HepG2 (cell line): ENCODE measurements around the gene CKLF. TPM values are rescaled to one million over a fixed set of nuclear protein-coding genes. Genes with fewer than 3 reads are reported as not detected.

Experiments
- ATAC-seq: fragments of 200-7000 bp; cut with Tn5 transposase; 3 replicates; pipeline ENCODE4 v1.9.1; 2020; ENCODE audit warnings: mild to moderate bottlenecking, moderate library complexity
- BruUV-seq: library from RNA; stranded (reverse); fragments of 400-500 nt; replicated peaks from 2 replicates; lab custom pipeline; 2021; lab: Mats Ljungman, UMichigan
- CTCF ChIA-PET: fragments of 300-600 bp; formaldehyde crosslinking; extraction: SDS; loops from one replicate; lab custom pipeline; 2021; ENCODE audit warnings: low total read pairs, inconsistent platforms, low intra/inter-chr PET ratio; lab: Yijun Ruan, JAX
- POLR2A ChIA-PET: fragments of 350-600 bp; sonication (Branson Sonifier 250); formaldehyde crosslinking; loops from one replicate; lab custom pipeline; 2020; ENCODE audit warnings: antibody characterized with exemption, inconsistent platforms; lab: Yijun Ruan, JAX
- DNase-seq: peaks from one replicate; pipeline ENCODE4 v3.0.0-alpha.2; 2015; ENCODE audit warnings: low spot score
- FAIRE-seq: peaks from 3 replicates; lab custom pipeline; 2011; peaks lifted over from hg19 to GRCh38; lab: Jason Lieb, UNC
- H2AFZ ChIP-seq: one replicate; pipeline ENCODE4 v1.6.1; 2011; ENCODE audit warnings: low read length, inconsistent platforms
- H3K27ac ChIP-seq: fragments of 300-600 bp; 3 replicates; pipeline ENCODE4 v1.8.0; 2011; ENCODE audit warnings: mixed run types, mild to moderate bottlenecking, mixed read lengths, low read length, inconsistent platforms; ENCODE audit not compliant: insufficient read depth; ENCODE audit errors: extremely low read length
- H3K27me3 ChIP-seq, 2 experiments: fragments of 200-600 bp in 1 of 2; 2 replicates in 1 of 2; 3 replicates in 1 of 2; pipeline versions ENCODE4 v1.6.0 to v1.8.0; 2011; ENCODE audit warnings: low read length in 2 of 2, mild to moderate bottlenecking in 2 of 2, moderate library complexity in 2 of 2, inconsistent platforms in 1 of 2; ENCODE audit not compliant: insufficient read depth in 2 of 2, control insufficient read depth in 1 of 2
- H3K36me3 ChIP-seq, 2 experiments: fragments of 200-600 bp in 1 of 2; replicated peaks in 1 of 2; 2 replicates in 1 of 2; 3 replicates in 1 of 2; pipeline versions ENCODE4 v1.5.1 to v1.8.0; 2011; ENCODE audit warnings: low read length in 2 of 2, inconsistent platforms in 1 of 2; ENCODE audit not compliant: insufficient read depth in 2 of 2, control insufficient read depth in 1 of 2
- H3K4me1 ChIP-seq: 2 replicates; pipeline ENCODE4 v1.5.1; 2012; ENCODE audit warnings: low read length, inconsistent platforms; ENCODE audit not compliant: insufficient read depth
- H3K4me2 ChIP-seq: 2 replicates; pipeline ENCODE4 v1.6.0; 2011; ENCODE audit warnings: low read depth, low read length, inconsistent platforms
- H3K4me3 ChIP-seq, 3 experiments: fragments of 200-600 bp in 1 of 3; sonication (generic), shearing (Covaris generic) in 1 of 3; replicated peaks in 1 of 3; 2 replicates each; pipeline ENCODE4 v1.5.1; 2011 to 2016; ENCODE audit warnings: low read length in 3 of 3, inconsistent platforms in 2 of 3, low read depth in 2 of 3, mild to moderate bottlenecking in 2 of 3, control low read depth in 1 of 3, mixed read lengths in 1 of 3; ENCODE audit not compliant: insufficient read depth in 1 of 3
- H3K79me2 ChIP-seq: one replicate; pipeline ENCODE4 v1.6.1; 2011; ENCODE audit warnings: low read length, inconsistent platforms; ENCODE audit not compliant: insufficient read depth
- H3K9ac ChIP-seq: 2 replicates; pipeline ENCODE4 v1.6.0; 2011; ENCODE audit warnings: mild to moderate bottlenecking, low read depth, low read length, inconsistent platforms; ENCODE audit not compliant: insufficient read depth
- H3K9me3 ChIP-seq: 2 replicates; pipeline ENCODE4 v1.5.1; 2012; ENCODE audit warnings: mild to moderate bottlenecking, low read length
- H4K20me1 ChIP-seq: 2 replicates; pipeline ENCODE4 v1.6.0; 2011; ENCODE audit warnings: inconsistent platforms, mild to moderate bottlenecking, low read length, moderate library complexity; ENCODE audit not compliant: insufficient read depth
- FOXP1 ChIP-seq, 2 experiments: fragments of 450-650 bp in 1 of 2; IDR thresholded peaks; 2 replicates each; pipeline ENCODE4 v1.6.1; 2017 to 2018; ENCODE audit warnings: antibody characterized with exemption in 1 of 2
- GABPB1 ChIP-seq: IDR thresholded peaks from 2 replicates; pipeline ENCODE4 v1.6.1; 2016; ENCODE audit warnings: mild to moderate bottlenecking, missing genetic modification reagents, moderate library complexity, missing compliant biosample characterization
- MTF1 ChIP-seq: sonication (generic); formaldehyde crosslinking; IDR thresholded peaks from 2 replicates; pipeline ENCODE4 v1.5.0; 2020; ENCODE audit warnings: missing genetic modification reagents
- MYNN ChIP-seq: sonication (generic); formaldehyde crosslinking; IDR thresholded peaks from 2 replicates; pipeline ENCODE4 v1.4.0; 2020; ENCODE audit warnings: mild to moderate bottlenecking, low read depth, missing genetic modification reagents
- NFATC3 ChIP-seq: sonication (generic); formaldehyde crosslinking; IDR thresholded peaks from 2 replicates; pipeline ENCODE4 v1.5.1; 2020; ENCODE audit warnings: mild to moderate bottlenecking, missing genetic modification reagents
- NFE2 ChIP-seq: sonication (generic); formaldehyde crosslinking; IDR thresholded peaks from 2 replicates; pipeline ENCODE4 v1.4.0; 2020; ENCODE audit warnings: missing genetic modification reagents
- RELA ChIP-seq: sonication (generic); formaldehyde crosslinking; IDR thresholded peaks from 2 replicates; pipeline ENCODE4 v1.4.0; 2020; ENCODE audit warnings: missing genetic modification reagents
- SOX13 ChIP-seq, 3 experiments: fragments of 450-650 bp in 1 of 3; sonication (generic) in 1 of 3; formaldehyde crosslinking in 1 of 3; IDR thresholded peaks in 2 of 3; conservative IDR thresholded peaks in 1 of 3; 2 replicates each; pipeline versions ENCODE4 v1.5.0 to v1.6.1; 2016 to 2020; ENCODE audit warnings: antibody characterized with exemption in 1 of 3, mild to moderate bottlenecking in 1 of 3, missing compliant biosample characterization in 1 of 3, missing genetic modification reagents in 1 of 3, moderate library complexity in 1 of 3
- ZBTB7B ChIP-seq: sonication (generic); formaldehyde crosslinking; IDR thresholded peaks from 2 replicates; pipeline ENCODE4 v1.4.0; 2020; ENCODE audit warnings: missing genetic modification reagents
- ZNF230 ChIP-seq: sonication (generic); formaldehyde crosslinking; IDR thresholded peaks from 2 replicates; pipeline ENCODE4 v1.4.0; 2020; ENCODE audit warnings: mild to moderate bottlenecking, missing genetic modification reagents
- ZNF292 ChIP-seq: sonication (generic); formaldehyde crosslinking; IDR thresholded peaks from 2 replicates; pipeline ENCODE4 v1.8.1; 2022; ENCODE audit warnings: mild to moderate bottlenecking, low read depth, missing genetic modification reagents, borderline replicate concordance
- ZNF331 ChIP-seq: sonication (generic); formaldehyde crosslinking; IDR thresholded peaks from 2 replicates; pipeline ENCODE4 v1.4.0; 2020; ENCODE audit warnings: missing genetic modification reagents
- ZNF350 ChIP-seq: sonication (generic); formaldehyde crosslinking; IDR thresholded peaks from 2 replicates; pipeline ENCODE4 v1.4.0; 2020; ENCODE audit warnings: mild to moderate bottlenecking, low read depth, missing genetic modification reagents, borderline replicate concordance
- ZNF563 ChIP-seq: sonication (generic); formaldehyde crosslinking; IDR thresholded peaks from 2 replicates; pipeline ENCODE4 v1.8.0; 2022; ENCODE audit warnings: mild to moderate bottlenecking, moderate library complexity, missing genetic modification reagents
- WGBS: methylation state at CpG from one replicate; pipeline ENCODE4 v1.1.6; 2017; ENCODE audit warnings: low lambda C conversion rate; 5-methylcytosine and 5-hydroxymethylcytosine counted together
- in situ Hi-C: cut with HindIII; loops from 2 replicates; pipeline ENCODE4 v1.10.0; 2017; ENCODE audit warnings: low pct_unique_long_range_greater_than_20kb; ENCODE audit not compliant: extremely low pct_ligation_motif_present
- intact Hi-C: fragments of 100-400 bp; cut with micrococcal nuclease; formaldehyde crosslinking; loops from one replicate; pipeline ENCODE4 v1.10.0; 2022; ENCODE audit not compliant: unreplicated experiment
- polyA plus RNA-seq, 8 experiments: library from polyadenylated mRNA; depleted of rRNA in 3 of 8; stranded (reverse) in 7 of 8; unstranded in 1 of 8; fragments of >200 nt; fragmentation: Illumina TruSeq in 4 of 8; extraction: Trizol in 4 of 8; gene quantifications; 2 replicates each; pipeline versions ENCODE4 v1.2.1 to v1.2.3, GENCODE V29; 2011 to 2016; ENCODE audit warnings: low read depth in 4 of 8, missing spikeins in 1 of 8, mixed read lengths in 1 of 8; ENCODE audit not compliant: insufficient read depth in 1 of 8
- total RNA-seq, 5 experiments: library from RNA; depleted of rRNA; stranded (reverse); fragments of >200 nt; fragmentation: Illumina TruSeq; extraction: Trizol; gene quantifications; 2 replicates each; pipeline ENCODE4 v1.2.3, GENCODE V29; 2016; ENCODE audit warnings: low read depth in 1 of 5
- TF ChIP-seq, protein P1 (sequence below): IDR thresholded peaks from 2 replicates; pipeline ENCODE4 v1.6.1; 2012; ENCODE audit warnings: inconsistent platforms
- TF ChIP-seq, protein P2 (sequence below): sonication (generic); formaldehyde crosslinking; conservative IDR thresholded peaks from 2 replicates; pipeline ENCODE4 v1.8.0; 2022; ENCODE audit warnings: missing genetic modification reagents
- TF ChIP-seq, protein P3 (sequence below): sonication (generic); formaldehyde crosslinking; IDR thresholded peaks from 2 replicates; pipeline ENCODE4 v1.8.1; 2023; ENCODE audit warnings: mild to moderate bottlenecking, inconsistent platforms, moderate library complexity, missing genetic modification reagents, borderline replicate concordance
- TF ChIP-seq, protein P4 (sequence below): sonication (generic); formaldehyde crosslinking; IDR thresholded peaks from 2 replicates; pipeline ENCODE4 v1.5.1; 2020; ENCODE audit warnings: mild to moderate bottlenecking, missing genetic modification reagents, moderate library complexity

Gene CKLF
- total and polyA plus RNA-seq, 2 of the 13 experiments (the other 11 are each of a cell fraction or from before 2014, with no cell fraction given), result 120 to 167 TPM

DNA sequence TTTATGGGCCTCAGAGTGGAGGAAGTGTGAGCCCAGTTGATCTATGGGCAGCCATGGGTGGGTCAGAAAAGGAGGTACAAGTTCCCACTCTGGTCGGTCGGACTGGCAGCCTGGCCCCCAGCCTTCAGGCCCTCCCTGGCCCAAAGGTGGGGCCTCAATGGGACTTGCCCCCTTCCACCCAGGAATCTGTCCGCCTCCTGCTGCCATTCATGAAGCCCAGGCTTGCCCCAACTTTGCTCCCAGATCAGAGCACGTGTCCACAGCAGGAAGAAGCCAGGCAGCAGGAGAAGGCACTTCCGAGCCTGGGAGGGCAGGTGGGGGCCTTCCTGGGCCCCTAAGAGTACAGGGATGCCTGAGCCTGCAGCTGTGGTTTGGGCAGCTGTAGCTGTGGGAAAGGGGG is 49.1 kb downstream of the CKLF start:
- POLR2A ChIA-PET, result no interaction called here
- in situ Hi-C loops, result no loop called here
- TF ChIP-seq GABPB1 (peak; percentile 31; the same call in 1 of the 2 replicates), NFATC3 (no peak), SOX13 (IDR thresholded peaks at IDR 0.05) (no peak), SOX13 (CRISPR knock-in tag; conservative IDR thresholded peaks at IDR 0.05 in 1 of 2, IDR thresholded peaks at IDR 0.05 in 1 of 2) (no peak), ZNF350 (CRISPR knock-in tag) (0 out of 2 replicates have a peak, but pooled peaks have one; percentile 35), MYNN (CRISPR knock-in tag) (no peak), RELA (CRISPR knock-in tag) (no peak), ZNF292 (CRISPR knock-in tag) (no peak), MTF1 (CRISPR knock-in tag) (no peak), FOXP1 (IDR thresholded peaks at IDR 0.05) (no peak), FOXP1 (CRISPR knock-in tag; IDR thresholded peaks at IDR 0.05) (no peak), ZNF230 (CRISPR knock-in tag) (no peak), NFE2 (CRISPR knock-in tag) (no peak), ZBTB7B (CRISPR knock-in tag) (no peak), ZNF331 (CRISPR knock-in tag) (no peak), ZNF563 (CRISPR knock-in tag) (0 out of 2 replicates have a peak, but pooled peaks have one; percentile 35)
- TF ChIP-seq, protein P1, sequence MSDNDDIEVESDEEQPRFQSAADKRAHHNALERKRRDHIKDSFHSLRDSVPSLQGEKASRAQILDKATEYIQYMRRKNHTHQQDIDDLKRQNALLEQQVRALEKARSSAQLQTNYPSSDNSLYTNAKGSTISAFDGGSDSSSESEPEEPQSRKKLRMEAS, result 0 out of 2 replicates have a peak, but pooled peaks have one; percentile 28
- TF ChIP-seq, protein P2, sequence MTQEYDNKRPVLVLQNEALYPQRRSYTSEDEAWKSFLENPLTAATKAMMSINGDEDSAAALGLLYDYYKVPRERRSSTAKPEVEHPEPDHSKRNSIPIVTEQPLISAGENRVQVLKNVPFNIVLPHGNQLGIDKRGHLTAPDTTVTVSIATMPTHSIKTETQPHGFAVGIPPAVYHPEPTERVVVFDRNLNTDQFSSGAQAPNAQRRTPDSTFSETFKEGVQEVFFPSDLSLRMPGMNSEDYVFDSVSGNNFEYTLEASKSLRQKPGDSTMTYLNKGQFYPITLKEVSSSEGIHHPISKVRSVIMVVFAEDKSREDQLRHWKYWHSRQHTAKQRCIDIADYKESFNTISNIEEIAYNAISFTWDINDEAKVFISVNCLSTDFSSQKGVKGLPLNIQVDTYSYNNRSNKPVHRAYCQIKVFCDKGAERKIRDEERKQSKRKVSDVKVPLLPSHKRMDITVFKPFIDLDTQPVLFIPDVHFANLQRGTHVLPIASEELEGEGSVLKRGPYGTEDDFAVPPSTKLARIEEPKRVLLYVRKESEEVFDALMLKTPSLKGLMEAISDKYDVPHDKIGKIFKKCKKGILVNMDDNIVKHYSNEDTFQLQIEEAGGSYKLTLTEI (CRISPR knock-in tag), result no peak
- TF ChIP-seq, protein P3, sequence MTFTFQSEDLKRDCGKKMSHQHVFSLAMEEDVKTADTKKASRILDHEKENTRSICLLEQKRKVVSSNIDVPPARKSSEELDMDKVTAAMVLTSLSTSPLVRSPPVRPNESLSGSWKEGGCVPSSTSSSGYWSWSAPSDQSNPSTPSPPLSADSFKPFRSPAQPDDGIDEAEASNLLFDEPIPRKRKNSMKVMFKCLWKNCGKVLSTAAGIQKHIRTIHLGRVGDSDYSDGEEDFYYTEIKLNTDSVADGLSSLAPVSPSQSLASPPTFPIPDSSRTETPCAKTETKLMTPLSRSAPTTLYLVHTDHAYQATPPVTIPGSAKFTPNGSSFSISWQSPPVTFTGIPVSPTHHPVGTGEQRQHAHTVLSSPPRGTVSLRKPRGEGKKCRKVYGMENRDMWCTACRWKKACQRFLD (CRISPR knock-in tag), result no peak
- TF ChIP-seq, protein P4, sequence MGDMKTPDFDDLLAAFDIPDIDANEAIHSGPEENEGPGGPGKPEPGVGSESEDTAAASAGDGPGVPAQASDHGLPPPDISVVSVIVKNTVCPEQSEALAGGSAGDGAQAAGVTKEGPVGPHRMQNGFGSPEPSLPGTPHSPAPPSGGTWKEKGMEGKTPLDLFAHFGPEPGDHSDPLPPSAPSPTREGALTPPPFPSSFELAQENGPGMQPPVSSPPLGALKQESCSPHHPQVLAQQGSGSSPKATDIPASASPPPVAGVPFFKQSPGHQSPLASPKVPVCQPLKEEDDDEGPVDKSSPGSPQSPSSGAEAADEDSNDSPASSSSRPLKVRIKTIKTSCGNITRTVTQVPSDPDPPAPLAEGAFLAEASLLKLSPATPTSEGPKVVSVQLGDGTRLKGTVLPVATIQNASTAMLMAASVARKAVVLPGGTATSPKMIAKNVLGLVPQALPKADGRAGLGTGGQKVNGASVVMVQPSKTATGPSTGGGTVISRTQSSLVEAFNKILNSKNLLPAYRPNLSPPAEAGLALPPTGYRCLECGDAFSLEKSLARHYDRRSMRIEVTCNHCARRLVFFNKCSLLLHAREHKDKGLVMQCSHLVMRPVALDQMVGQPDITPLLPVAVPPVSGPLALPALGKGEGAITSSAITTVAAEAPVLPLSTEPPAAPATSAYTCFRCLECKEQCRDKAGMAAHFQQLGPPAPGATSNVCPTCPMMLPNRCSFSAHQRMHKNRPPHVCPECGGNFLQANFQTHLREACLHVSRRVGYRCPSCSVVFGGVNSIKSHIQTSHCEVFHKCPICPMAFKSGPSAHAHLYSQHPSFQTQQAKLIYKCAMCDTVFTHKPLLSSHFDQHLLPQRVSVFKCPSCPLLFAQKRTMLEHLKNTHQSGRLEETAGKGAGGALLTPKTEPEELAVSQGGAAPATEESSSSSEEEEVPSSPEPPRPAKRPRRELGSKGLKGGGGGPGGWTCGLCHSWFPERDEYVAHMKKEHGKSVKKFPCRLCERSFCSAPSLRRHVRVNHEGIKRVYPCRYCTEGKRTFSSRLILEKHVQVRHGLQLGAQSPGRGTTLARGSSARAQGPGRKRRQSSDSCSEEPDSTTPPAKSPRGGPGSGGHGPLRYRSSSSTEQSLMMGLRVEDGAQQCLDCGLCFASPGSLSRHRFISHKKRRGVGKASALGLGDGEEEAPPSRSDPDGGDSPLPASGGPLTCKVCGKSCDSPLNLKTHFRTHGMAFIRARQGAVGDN, result peak; percentile 74

More for the DNA sequence above, 49.1 kb downstream of the CKLF start:
- peaks cover 9% of the 10 kb centered on the region for H3K79me2 ChIP-seq
- WGBS, result 0% methylated on average over 1 of the region's 5 CpGs
- FAIRE-seq (no peak), ATAC-seq (no peak), DNase-seq (no peak)
- intact Hi-C loops, result no loop called here
- BruUV-seq, result no TSS peak
- no peaks in the 10 kb centered on the region for H3K36me3 ChIP-seq
- peaks cover 3% of the 10 kb centered on the region; the same call in 1 of the 2 replicates for H4K20me1 ChIP-seq
- no peak overlapping the region for H3K9ac ChIP-seq
- CTCF ChIA-PET, result no interaction called here
- H3K4me1 ChIP-seq, result peaks cover 33% of the 10 kb centered on the region
- H3K27ac ChIP-seq, result no peak overlapping the region
- peak overlapping the region in 1 of 3 experiments; percentile 6; a peak in 1 of 6 replicates for H3K4me3 ChIP-seq
- no peaks in the 10 kb centered on the region for H3K9me3 ChIP-seq
- H3K4me2 ChIP-seq, result peak overlapping the region; percentile 3
- H2AFZ ChIP-seq, result no peak overlapping the region
- no peaks in the 10 kb centered on the region for H3K27me3 ChIP-seq
